GM12878 (cell line): Measurements from ENCODE around the gene SC5D. TPM values are rescaled to one million over a fixed set of nuclear protein-coding genes. Genes with fewer than 3 reads are reported as not detected.

Experiments used
- ATAC-seq: fragments of 200-7000 bp; cut with Tn5 transposase; 3 replicates; pipeline ENCODE4 v1.9.1; 2020; ENCODE audit warnings: mild to moderate bottlenecking, moderate library complexity
- BruUV-seq: library from RNA; stranded (reverse); fragments of 400-500 nt; replicated peaks from 2 replicates; lab custom pipeline; 2021; lab: Mats Ljungman, UMichigan
- CTCF ChIA-PET: fragments of 300-600 bp; sonication (Branson Sonifier 250); formaldehyde crosslinking; extraction: SDS; loops from one replicate; lab custom pipeline; 2021; ENCODE audit warnings: inconsistent platforms; lab: Yijun Ruan, JAX
- POLR2A ChIA-PET: fragments of 350-600 bp; formaldehyde crosslinking; extraction: SDS; loops from one replicate; lab custom pipeline; 2021; ENCODE audit warnings: inconsistent platforms; lab: Charles Lee
- RAD21 ChIA-PET: fragments of 300-600 bp; sonication (Branson Sonifier 250); formaldehyde crosslinking; loops from one replicate; lab custom pipeline; 2023; ENCODE audit warnings: antibody characterized with exemption; ENCODE audit not compliant: unreplicated experiment; lab: Charles Lee
- SMC1A ChIA-PET: fragments of 300-600 bp; sonication (Branson Sonifier 250); formaldehyde crosslinking; loops from one replicate; lab custom pipeline; 2023; ENCODE audit not compliant: unreplicated experiment, uncharacterized antibody; lab: Charles Lee
- DNase-seq: peaks from one replicate; pipeline ENCODE4 v3.0.0-alpha.2; 2011; ENCODE audit warnings: low read depth, low spot score
- FAIRE-seq: peaks from 3 replicates; lab custom pipeline; 2011; peaks lifted over from hg19 to GRCh38; lab: Jason Lieb, UNC
- H2AFZ ChIP-seq: 2 replicates; pipeline ENCODE4 v1.6.0; 2011; ENCODE audit warnings: low read depth, low read length, control low read depth; ENCODE audit not compliant: control insufficient read depth
- H3K27ac ChIP-seq: 2 replicates; pipeline ENCODE4 v1.5.1; 2011; ENCODE audit warnings: control low read depth; ENCODE audit not compliant: control insufficient read depth, insufficient read depth
- H3K27me3 ChIP-seq, 2 experiments: replicated peaks in 1 of 2; 2 replicates each; pipeline versions ENCODE4 v1.6.0 to v1.6.1; 2011; ENCODE audit warnings: low read length in 1 of 2; ENCODE audit not compliant: control insufficient read depth in 2 of 2, insufficient read depth in 2 of 2
- H3K36me3 ChIP-seq, 2 experiments: 2 replicates each; pipeline ENCODE4 v1.5.1; 2011; ENCODE audit warnings: low read length in 1 of 2; ENCODE audit not compliant: control insufficient read depth in 2 of 2, insufficient read depth in 2 of 2
- H3K4me1 ChIP-seq: 2 replicates; pipeline ENCODE4 v1.6.1; 2011; ENCODE audit warnings: mild to moderate bottlenecking, low read length, moderate library complexity, mixed read lengths; ENCODE audit not compliant: control insufficient read depth, insufficient read depth
- H3K4me2 ChIP-seq: 2 replicates; pipeline ENCODE4 v1.6.0; 2011; ENCODE audit warnings: control low read depth; ENCODE audit not compliant: control insufficient read depth, insufficient read depth
- H3K4me3 ChIP-seq: fragments of 200-600 bp; sonication (generic); 2 replicates; pipeline ENCODE4 v1.5.1; 2016
- H3K79me2 ChIP-seq: 2 replicates; pipeline ENCODE4 v1.6.0; 2011; ENCODE audit warnings: low read length; ENCODE audit not compliant: control insufficient read depth, insufficient read depth
- H3K9ac ChIP-seq: 2 replicates; pipeline ENCODE4 v1.8.0; 2011; ENCODE audit warnings: low read length, control low read depth, mixed read lengths; ENCODE audit not compliant: control insufficient read depth, insufficient read depth
- H3K9me3 ChIP-seq: replicated peaks from 3 replicates; pipeline ENCODE4 v1.5.1; 2011; ENCODE audit warnings: mild to moderate bottlenecking, low read length; ENCODE audit not compliant: control insufficient read depth, insufficient read depth
- H4K20me1 ChIP-seq: 2 replicates; pipeline ENCODE4 v1.6.0; 2011; ENCODE audit not compliant: control insufficient read depth, insufficient read depth
- ATF2 ChIP-seq: IDR thresholded peaks from 2 replicates; pipeline ENCODE4 v1.6.1; 2012; ENCODE audit warnings: low read length, inconsistent platforms
- ATF7 ChIP-seq: fragments of 450-650 bp; IDR thresholded peaks from 2 replicates; pipeline ENCODE4 v1.6.1; 2016; ENCODE audit warnings: low read depth, mild to moderate bottlenecking
- CBX5 ChIP-seq: sonication (generic); IDR thresholded peaks from 2 replicates; pipeline ENCODE4 v1.6.1; 2016; ENCODE audit warnings: low read depth, moderate library complexity, mild to moderate bottlenecking, inconsistent platforms
- E2F4 ChIP-seq: IDR thresholded peaks from 2 replicates; pipeline ENCODE4 v1.6.1; 2012; ENCODE audit warnings: low read depth, low read length, improper control_type of control experiment
- EGR1 ChIP-seq, 2 experiments: IDR thresholded peaks; 1 replicate in 1 of 2; 2 replicates in 1 of 2; pipeline ENCODE4 v1.6.1; 2011 to 2012; ENCODE audit warnings: low read depth in 2 of 2, low read length in 2 of 2, borderline replicate concordance in 1 of 2, mild to moderate bottlenecking in 1 of 2, moderate library complexity in 1 of 2
- FOS ChIP-seq: IDR thresholded peaks from 3 replicates; pipeline ENCODE4 v1.6.1; 2011; ENCODE audit warnings: borderline replicate concordance; ENCODE audit not compliant: insufficient read length; ENCODE audit errors: extremely low read depth
- IRF5 ChIP-seq: fragments of 450-650 bp; IDR thresholded peaks from 2 replicates; pipeline ENCODE4 v1.6.1; 2017; ENCODE audit warnings: borderline replicate concordance
- SMAD1 ChIP-seq: fragments of 450-650 bp; IDR thresholded peaks from 2 replicates; pipeline ENCODE4 v1.6.1; 2018; ENCODE audit warnings: mild to moderate bottlenecking, low read depth; ENCODE audit not compliant: partially characterized antibody
- TCF3 ChIP-seq: IDR thresholded peaks from 2 replicates; pipeline ENCODE4 v1.6.1; 2012; ENCODE audit warnings: low read depth, mild to moderate bottlenecking, low read length, borderline replicate concordance; ENCODE audit not compliant: insufficient read depth
- ZBTB4 ChIP-seq: fragments of 450-650 bp; formaldehyde crosslinking; IDR thresholded peaks from 2 replicates; pipeline ENCODE4 v1.4.0; 2022; ENCODE audit warnings: mild to moderate bottlenecking, moderate library complexity
- ZNF592 ChIP-seq: fragments of 450-650 bp; IDR thresholded peaks from 2 replicates; pipeline ENCODE4 v1.6.1; 2017; ENCODE audit warnings: mild to moderate bottlenecking, moderate library complexity
- WGBS: methylation state at CpG from one replicate; pipeline ENCODE4 v1.1.6; 2016; ENCODE audit warnings: low lambda C conversion rate; ENCODE audit not compliant: insufficient replicate concordance, insufficient coverage; ENCODE audit errors: missing lambda C conversion rate; 5-methylcytosine and 5-hydroxymethylcytosine counted together
- in situ Hi-C: fragments of 300-500 bp; cut with MboI; formaldehyde crosslinking; loops from 9 replicates; pipeline ENCODE4 v1.14.3; 2018; ENCODE audit warnings: mixed read lengths
- intact Hi-C: fragments of 100-400 bp; cut with micrococcal nuclease; formaldehyde crosslinking; loops from one replicate; pipeline ENCODE4 v1.14.2; 2022; ENCODE audit not compliant: unreplicated experiment
- polyA plus RNA-seq, 11 experiments: library from polyadenylated mRNA; depleted of rRNA in 4 of 11; unstranded in 6 of 11; stranded (reverse) in 5 of 11; fragments of >200 nt; fragmentation: Nextera tagmentation in 4 of 11; fragmentation: Illumina TruSeq in 1 of 11; extraction: Ambion mirVana in 4 of 11; extraction: Trizol in 1 of 11; gene quantifications; 1 replicate in 1 of 11; 2 replicates in 10 of 11; pipeline versions ENCODE4 v1.2.1 to v1.2.3, GENCODE V29; 2011 to 2016; ENCODE audit warnings: inconsistent platforms in 2 of 11, missing spikeins in 2 of 11, low read depth in 1 of 11
- total RNA-seq, 4 experiments: library from RNA; depleted of rRNA in 3 of 4; stranded (reverse); fragments of >200 nt in 3 of 4; fragmentation: Illumina TruSeq in 1 of 4; extraction: Trizol in 1 of 4; gene quantifications; 2 replicates each; pipeline versions ENCODE4 v1.2.1 to v1.2.3, GENCODE V29; 2013 to 2021

The SC5D gene
- total and polyA plus RNA-seq, 10 of the 15 experiments (the other 5 are each of a cell fraction or from before 2014, with no cell fraction given) = 23.7 to 134 (median 30.8) TPM

GRCh38 chr11:121265586-121265985 lies 27.0 kb upstream of the SC5D start:
- Histone ChIP-seq H3K27me3 (peaks cover 1 to 7% of the 10 kb centered on the region in 2 experiments; a peak in 2 of 4 replicates), H3K9me3 (no peaks in the 10 kb centered on the region; the same call in 2 of the 3 replicates), H3K4me1 (no peaks in the 10 kb centered on the region; the same call in 1 of the 2 replicates), H3K4me3 (no peak overlapping the region), H3K4me2 (no peak overlapping the region), H3K27ac (no peak overlapping the region), H3K36me3 (no peaks in the 10 kb centered on the region), H3K9ac (no peak overlapping the region), H2AFZ (no peak overlapping the region), H3K79me2 (no peaks in the 10 kb centered on the region), H4K20me1 (no peaks in the 10 kb centered on the region)
- intact Hi-C loops (no loop called here), in situ Hi-C loops (no loop called here)
- ATAC-seq (no peak), FAIRE-seq (no peak), DNase-seq (no peak)
- SMC1A ChIA-PET = no interaction called here
- RAD21 ChIA-PET = no interaction called here
- POLR2A ChIA-PET = no interaction called here
- CTCF ChIA-PET = interaction anchor here (1.0 kb wide), 1 partner anchor 71 kb away, joined by 4 read pairs; no protein-coding TSS in a partner anchor
- no TSS peak for BruUV-seq
- WGBS = 68% methylated on average over 6 of the region's 6 CpGs
- no peak for TF ChIP-seq IRF5
- TF ChIP-seq ATF7 = no peak
- TF ChIP-seq SMAD1 = no peak
- TF ChIP-seq ZBTB4 = no peak
- TF ChIP-seq CBX5 = no peak
- no peak for TF ChIP-seq EGR1 (IDR thresholded peaks at IDR 0.05; ENCODE audit: borderline replicate concordance in 1 of 2, low read depth in 2 of 2, low read length in 2 of 2)
- TF ChIP-seq ATF2 = no peak
- TF ChIP-seq TCF3 = no peak
- TF ChIP-seq FOS = no peak
- no peak for TF ChIP-seq E2F4
- no peak for TF ChIP-seq ZNF592
